ENCODE measurements around the gene NOD2.

NOD2 gene

DNA sequence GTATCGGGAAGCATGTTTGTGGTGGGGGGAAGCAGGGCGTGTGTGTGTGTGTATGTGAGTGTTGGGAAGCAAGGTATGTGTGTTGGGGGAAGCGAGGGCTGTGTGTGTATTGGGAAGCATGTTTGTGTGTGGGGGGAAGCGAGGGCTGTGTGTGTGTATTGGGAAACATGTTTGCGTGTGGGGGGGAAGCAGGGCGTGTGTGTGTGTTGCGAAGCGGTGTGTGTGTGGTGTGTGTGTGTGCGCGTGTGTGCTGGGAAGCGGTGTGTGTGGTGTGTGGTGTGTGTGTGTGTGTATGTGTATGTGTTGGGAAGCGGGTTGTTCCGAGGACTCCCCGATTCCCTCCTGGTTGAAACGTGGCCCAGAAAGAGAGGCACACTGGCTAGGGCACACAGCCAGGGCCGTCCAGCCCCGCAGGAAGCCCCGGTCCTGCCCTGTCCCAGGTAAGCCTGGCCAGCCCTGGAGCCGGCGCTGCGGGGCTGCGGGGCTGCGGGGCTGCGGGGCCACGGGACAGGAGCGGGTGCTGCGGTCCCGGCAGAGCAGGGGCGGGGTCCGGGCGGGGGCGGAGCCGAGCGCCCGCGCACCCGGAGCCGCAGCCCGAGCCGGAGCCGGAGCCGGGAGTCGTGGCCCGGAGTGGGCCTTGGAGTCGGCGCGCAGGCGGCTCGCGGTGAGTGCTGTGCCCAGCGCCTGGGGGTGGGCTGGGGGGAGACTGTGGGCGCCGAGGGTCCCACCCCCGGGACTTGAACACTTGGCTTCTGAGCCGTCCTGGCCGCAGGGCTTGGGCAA is at the start of gene NOD2:
TSS of gene NOD2 (plus strand) at position 608 of the 783 bp plus-strand sequence. CDS start 5,890 bp downstream, outside the sequence.
- peak; percentile 44 for DNase-seq

DNA sequence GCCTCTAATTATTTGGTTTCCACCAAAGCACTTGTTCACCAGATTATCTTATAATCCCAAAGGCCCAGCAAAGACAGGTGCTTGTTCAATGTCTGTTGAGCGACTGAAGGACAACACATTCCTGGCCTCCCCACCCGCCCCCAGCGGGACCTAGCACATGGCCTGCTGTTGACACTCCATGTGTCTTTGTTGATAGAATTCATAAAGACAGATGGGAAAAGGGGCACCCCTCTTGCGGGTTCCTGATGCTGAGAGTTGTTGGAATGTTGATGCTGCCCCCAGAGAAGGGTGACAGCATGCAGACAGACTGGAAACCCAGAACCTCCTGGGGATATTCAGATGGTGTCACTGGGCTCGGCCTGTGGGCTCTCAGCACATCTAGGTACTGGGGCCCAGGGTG is 49.2 kb upstream of the NOD2 start:
- DNase-seq, result no peak

DNA sequence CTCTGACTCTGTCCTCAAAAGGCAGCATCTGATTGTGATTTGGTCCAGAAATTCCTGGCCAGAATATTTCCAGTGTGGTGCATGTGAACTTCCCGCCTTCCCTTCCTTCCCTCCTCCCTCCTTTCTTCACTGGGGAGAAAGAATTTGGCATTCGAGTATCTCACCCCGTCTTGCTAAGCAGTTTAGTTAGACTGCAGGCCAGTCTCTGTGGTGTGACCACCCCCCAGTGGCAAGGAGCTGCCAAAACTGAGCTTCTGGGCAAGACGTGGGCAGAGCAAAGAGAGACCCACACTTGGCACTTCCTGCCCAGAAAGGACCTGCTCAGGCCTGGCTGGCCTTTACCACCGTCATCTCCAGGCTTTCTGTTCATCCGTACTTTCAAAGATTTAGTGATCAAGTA is 48.7 kb upstream of the NOD2 start:
- DNase-seq, result peak; percentile 24

DNA sequence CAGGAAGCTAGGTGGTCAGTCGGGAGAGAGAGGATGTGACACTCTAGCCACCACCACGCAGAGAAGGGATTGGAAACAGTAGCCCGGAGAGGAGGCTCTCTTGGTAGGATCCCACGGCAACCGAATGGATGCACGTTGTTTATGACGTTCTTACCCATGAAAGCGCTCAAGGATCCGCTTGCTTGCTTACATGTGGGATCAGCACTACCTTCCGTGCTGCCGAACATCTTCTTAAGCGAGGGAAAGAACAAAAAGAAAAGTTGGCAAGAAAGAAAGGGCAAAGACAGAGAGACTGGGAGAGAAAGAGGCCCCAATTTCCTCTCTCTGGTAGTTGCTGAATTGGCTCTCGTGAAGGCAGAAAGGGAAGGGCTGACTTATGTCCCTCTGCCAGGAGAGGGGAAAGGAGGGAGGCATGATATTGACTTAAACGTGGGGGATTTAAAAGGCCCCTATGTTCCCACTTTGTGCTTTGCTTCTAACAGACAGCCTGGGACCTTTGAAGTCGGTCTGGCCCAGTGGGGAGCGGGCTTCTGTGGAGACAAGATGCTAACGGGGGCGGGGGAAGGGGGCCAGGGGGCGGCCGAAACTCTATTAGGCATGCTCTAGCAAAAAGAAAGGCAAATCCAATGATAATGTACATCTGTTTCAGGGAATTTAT is 47.7 kb upstream of the NOD2 start:
- no peak for DNase-seq

DNA sequence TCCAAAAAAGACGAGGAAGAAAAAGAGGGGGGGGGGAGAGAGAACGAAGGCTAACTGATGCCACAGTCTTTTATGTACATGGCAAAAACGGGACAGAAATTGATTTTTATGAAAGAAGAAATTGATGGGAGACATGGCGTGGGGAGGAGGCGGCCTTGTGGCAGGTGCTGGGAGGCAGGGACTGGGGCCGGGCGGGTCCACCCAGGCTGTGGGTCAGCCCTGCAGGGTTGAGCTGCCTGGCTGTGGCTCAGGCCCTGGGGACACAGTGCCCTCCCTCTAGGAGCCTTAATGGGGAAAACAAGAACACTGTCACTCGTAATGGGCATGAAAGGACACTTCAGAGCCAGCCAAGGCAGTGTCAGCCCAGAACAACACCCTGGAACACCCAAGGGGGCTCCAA is 47.1 kb upstream of the NOD2 start:
- DNase-seq, result no peak

DNA sequence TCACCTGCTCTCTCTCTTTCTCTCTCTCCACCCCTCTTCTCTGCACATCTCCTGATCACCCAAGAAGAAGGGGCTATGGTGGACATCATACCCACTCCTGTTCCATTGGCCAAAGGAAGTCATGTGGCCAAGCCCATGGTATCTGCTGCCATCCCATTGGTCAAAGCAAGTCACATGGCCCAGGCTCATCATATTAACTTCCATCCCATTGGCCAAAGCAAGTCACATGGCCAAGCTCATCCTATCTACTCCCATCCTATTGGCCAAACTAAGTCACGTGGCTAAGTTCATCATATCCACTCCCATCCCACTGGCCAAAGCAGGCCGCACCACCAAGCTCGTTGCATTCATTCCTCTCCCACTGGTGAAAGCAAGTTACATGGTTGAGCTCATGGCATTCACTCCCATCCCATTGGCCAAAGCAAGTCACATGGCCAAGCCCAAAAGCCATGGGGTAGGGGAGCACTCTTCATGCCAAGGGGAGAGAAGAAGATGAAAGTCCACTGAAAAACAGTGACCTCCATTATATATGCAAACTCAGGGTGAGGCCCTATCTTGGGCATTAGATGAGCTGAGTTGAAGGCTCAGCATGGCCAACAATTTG is 41.5 kb upstream of the NOD2 start:
- no peak for DNase-seq

DNA sequence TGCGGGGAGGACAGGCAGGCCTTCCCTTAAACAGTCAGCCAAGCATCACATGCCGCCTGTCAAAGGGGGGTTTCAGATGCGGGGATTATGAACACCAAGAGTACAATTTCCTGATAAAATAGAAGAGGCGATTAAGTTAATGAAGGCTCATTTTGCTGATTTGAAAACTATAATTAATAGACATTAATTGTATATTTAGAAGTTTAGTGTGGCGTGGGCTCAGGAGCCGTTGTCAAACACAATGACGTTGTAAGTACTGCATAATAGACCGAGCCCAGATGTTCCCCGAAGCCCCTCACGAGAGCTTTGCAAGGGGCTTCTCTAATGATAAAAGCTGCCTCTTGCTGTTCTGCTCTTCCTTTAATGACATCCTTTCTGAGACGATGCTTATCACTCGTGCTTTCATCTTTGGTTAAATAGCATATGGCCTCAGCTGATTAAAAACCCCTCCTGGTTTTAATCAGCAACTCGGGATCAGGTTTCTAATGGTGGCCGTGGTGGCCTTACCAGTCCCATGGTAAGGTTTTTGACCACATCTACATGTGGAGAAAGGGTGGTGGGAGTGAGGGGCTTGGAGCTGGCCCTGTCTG is 40.5 kb upstream of the NOD2 start:
- no peak for DNase-seq

DNA sequence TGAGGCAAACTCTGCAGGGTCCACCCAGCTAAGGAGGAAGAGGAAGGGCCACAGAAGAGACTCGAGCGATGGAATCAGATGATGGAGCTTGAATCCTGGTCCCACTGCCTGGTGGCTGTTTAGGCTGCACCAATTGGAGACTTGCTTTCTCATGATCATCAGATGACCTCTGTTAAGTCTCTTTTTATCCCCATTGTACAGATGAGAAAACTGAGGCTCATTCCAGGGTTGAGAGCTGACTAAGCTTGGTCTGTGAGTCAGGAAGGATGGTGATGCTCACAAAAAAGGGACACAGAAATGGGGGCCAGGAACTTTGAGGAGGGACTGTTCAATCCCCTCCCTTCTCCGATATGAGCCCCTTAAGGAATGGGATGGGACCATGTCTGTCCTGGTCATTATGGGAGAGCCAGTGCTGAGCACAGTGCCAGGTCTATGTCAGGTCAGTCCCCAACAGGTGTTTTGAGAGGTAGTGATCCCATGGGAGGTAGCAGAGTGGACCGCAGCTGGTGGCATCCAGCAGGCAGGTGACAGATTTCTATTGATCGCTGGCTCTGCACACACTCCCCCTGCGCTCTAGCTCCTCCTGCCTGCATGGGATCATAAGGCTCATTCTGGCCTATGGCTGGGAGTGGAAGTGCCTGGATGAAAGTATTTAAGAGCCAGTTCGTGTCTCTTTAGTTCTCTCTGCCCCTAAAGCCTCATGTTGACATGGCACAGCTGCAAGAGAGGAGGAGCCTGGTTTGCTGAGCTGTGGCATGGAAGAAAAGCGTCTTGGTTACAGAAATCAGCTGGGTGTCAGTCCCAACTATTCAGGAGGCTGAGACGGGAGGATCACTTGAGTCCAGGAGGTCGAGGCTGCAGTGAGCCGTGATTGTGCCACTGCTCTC is 39.5 kb upstream of the NOD2 start:
- no peak for DNase-seq

DNA sequence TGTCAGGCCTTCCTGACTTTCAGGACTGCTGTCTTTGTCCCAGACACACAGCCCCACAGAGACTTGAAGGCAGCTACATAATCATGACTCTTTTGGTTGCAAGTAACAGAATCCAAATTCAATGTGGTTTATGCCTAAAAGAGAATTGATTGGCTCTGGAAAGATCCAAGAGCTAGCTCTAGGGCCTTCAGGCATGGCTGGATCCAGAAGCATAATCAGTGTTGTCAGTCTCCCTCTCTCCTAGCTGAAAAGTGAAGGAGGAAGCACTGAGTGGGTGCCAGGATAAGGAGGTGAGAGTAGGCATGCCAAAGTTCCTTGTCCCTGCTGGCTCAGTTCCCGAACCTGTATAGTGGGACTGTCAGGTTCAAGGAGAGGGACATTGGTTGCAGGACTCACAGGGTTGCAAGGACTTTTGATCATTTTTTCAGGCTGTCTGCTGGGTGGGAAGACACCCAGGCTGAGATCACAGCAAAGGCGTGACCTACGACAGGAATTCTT is 37.8 kb upstream of the NOD2 start:
- no peak for DNase-seq

DNA sequence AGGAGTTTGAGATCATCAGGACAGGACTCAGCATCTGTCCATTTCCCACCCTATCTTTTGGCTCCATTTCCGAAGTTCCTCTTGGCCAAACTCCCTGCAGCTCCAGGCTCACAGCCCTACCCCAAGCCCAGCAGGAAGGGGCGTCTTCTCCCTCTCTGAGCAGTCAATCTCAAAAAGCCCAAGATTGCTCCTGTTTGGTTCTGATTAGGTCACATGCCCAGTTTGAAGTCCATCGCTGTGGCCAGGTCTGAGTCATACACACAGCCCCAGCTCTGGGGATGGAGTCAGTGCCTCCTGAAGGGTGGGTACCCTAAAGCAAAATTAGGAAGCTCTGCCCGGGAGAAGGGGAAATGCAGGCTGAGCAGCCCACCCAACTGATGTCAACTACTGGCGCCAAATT is 36.2 kb upstream of the NOD2 start:
- no peak for DNase-seq

DNA sequence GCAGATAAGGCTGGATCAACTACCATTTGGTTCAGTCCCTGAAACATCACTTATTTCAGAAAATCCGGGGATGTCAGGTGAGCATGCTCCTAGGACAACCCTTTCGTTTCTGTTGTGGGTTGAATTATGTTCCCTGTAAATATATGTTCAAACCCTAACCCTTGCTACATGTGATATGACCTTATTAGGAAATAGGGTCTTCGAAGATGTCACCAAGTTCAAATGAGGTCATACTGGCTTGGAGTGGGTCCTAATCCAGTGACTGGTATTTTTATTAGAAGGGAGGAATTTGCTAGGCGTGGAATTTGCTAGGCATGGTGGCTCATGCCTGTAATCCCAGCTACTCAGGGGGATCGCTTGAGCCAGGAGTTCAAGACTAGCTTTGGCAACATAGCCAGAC is 33.6 kb upstream of the NOD2 start:
- no peak for DNase-seq

DNA sequence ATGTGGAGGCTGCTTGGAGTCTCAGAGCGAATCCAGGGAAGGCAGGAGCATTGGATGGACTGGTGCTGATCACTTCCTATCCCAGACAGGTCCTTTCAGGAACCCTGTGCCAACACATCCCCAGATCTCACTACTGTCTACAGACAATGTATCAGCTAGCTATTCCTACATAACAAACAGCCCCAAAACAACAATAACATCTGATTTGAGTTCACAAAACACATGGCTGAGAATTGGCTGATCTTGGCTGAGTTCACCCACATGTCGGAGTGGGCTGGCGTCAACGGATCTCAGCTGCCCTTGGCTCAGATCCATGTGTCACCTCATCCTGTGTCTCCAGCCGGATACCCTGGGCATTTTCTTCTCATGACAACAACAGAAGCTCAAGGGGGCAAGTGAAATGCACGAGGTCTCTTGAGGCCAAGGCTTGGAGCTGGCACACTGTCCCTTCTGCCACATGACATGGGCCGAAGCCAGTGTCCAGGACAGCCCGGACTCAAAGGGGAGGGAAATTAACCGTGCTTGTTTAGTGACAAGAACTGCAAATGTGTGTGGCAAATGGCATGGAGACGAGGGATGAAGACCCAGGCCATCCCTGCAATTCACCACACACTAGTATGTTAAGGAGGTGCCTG is 31.0 kb upstream of the NOD2 start:
- DNase-seq, result no peak

DNA sequence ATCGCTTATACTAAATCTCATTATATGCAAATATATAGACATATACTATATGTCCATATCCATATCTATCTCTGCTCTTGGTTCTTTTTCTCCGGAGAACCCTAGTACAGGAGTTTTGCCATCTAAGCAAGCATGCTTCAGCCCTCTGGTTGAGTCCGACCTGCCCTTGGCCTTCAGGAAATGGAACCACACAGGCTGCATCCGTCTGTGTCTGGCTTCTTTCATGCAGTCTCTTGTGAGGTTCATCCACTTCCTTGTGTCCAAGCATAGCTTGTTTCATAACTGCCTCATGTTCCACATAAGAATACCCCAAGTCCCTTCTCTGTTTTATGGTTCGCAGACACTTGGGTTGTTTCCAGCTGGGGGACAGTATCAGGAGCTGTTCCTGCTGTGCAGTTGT is 29.1 kb upstream of the NOD2 start:
- DNase-seq, result no peak

DNA sequence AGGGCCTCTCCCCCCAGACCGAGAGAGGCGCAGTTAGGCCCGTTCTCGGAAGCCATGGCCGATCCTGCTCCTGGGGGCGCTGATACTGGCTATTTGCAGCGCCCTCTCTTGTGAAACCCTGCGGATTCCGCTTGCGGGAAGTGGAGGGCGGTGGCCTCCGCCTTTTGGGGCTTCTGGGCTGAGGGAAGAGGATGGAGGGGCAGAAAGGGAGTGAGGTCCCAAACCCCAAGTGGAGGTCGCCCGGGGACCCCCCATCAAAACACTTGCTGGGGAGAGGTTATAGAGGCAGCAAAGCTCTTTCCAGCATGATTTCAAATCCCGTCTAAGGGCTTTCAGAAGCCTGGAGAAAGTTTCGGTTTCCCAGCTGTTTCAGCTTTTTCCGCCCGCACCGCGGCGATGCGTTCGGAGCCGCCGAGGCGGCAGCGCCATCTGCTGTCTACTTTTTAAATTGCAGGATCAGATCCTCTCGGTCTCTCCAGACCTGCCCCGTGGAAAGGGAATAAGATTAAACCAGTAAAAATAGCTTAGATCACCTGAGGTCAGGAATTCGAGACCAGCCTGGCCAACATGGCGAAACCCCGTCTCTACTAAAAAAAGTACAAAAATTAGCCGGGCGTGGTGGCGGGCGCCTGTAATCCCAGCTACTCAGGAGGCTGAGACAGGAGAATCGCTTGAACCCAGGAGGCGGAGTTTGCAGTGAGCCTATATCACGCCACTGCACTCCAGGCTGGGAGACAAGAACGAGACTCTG is 28.1 kb upstream of the NOD2 start:
- DNase-seq, result peak; percentile 82

DNA sequence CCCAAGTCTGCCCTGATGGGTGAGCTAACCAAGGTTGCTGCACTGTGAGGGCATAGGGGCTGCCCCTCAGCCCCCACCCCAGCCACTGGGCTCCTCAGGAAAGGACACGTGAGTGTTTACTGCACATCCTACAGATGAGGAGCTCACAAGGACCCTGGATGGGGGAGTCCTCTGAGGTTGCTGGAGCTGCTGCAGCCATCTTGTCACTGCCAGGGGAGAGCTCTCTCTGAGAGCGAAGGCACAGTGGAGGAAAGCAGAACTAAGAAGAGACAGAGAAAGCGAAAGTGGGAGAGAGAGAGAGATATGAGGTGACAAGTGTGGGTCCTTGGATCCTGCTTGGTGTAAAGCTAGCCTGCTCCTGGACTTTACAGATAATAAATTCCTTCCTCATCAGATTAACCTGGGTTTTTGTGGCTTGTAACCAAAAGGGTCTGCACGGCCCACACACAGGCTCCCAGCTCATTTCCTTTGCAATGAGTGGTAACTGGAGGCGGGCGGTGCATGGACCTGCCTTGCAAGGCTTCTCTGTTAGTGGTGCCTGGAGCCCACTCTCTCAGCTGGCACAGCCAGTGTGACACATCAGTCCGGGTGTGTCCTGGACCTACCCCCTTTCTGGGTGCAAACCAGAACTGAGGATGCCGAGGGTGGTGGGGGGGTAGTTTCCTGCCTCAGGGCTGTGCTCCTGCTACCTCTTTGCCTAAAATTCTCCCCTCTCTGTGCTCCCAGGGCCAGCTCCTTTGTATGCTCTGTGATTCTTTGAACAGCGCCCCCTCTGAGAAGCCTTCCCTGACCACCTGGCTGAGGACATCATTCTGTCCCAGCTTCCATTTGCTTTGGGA is 26.5 kb upstream of the NOD2 start:
- peak; percentile 59 for DNase-seq

DNA sequence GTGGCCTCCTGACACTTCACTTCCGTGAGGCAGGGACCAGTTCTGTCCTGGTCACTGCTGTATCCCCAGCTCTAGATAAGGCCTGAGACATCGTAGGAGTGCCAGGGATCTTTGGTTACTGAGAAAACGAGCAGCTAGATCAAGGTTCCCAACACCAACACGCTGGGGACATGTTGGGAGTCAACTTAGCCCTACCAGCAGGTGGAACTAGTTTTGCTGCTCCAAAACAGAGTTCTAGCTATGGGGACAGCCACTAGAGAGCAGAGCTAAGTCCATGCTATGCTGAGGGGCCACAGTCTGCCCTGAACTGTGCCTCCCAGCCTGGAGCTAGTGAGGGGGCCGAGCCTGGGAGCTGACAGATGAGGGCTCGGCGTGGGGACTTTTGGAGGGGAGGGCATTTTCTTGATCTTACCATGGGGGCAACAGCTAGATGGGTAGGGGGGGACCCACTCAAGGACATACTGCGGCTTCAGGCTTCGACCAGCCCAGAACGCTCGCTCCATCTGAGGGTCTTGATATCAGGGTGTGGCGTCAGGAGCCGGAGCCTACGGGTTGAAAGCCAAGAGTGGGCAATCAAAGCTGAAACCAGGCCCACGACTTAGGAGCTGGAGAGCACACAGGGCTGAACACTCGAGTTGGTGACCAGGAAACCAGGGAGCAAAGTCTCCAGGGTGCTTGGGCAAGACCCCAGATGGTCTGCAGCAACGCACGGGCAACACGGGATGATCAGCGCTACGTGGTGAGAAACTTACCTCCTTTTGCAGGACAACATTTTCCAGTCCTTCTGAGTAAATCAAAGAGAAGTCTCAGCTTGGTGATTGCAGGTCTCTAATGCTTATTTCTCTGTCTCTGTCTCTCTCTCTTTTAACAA is 25.7 kb upstream of the NOD2 start:
- DNase-seq, result no peak

DNA sequence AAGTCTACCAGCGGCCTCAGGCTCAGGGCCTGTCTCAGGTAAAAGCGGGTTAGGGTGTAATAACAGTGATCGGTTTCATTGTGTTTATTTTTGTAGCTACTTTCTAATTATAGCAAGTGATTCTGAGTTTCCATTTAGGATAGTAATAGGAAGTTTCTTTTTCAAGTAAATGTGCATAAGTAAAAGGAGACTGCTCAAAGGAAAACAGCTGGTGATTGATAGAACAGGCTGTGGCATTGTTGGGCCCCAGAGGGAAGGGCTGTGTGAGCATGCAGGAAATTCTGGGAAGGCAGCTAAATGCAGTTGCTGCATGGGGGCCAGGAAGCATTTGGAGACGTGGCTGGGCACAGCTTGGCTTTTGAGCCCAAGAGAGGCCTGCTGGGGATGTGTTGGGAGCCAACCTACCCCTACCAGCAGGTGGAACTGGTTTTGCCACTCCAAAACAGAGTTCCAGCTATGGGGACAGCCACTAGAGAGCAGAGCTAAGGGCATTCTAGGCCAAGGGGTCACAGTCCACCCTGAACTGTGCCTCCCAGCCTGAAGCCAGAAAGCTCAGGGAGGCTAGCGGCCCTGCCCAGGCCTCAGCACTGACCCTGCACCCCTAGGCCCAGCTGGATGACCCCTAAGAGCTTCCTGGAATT is 24.9 kb upstream of the NOD2 start:
- no peak for DNase-seq

DNA sequence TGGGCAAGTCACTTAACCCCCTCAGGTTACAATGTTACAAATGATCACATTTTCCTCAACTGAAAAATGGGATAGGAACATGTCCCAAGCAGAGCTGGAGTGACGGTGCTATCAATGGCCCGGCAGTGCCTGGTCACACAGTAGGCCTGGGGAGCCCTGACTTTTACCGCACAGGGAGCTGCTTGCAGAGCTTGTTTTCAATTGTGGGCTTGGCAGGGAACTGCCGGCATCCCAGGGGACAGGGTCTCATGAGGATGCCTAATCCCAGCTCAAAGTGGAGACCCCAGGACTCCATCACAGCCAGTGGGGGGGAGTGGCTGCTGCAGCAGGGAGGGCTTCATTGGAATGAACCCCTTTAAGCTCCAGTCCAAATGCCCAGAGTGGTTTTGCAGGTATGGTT is 23.7 kb upstream of the NOD2 start:
- no peak for DNase-seq

DNA sequence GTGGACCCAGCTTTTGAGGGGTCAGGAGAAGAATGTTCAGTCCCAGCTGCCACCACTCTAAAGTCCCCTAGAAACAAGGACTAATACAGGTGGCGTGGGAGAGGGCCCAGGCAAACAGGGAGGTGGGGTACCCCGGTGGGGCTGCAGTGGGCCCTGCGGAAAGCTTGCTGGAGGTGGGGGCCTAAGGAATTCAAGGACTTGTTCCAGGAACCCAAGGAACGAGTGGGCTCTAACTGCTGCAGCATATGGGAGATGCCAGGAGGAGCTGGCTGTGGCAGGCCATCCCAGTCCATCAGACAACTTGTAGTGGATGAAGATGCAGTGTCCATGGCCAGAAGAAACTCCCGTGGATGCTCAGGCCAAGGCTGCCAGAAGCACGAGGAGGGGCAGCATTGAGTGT is 22.9 kb upstream of the NOD2 start:
- DNase-seq, result no peak

Measured in activated naive CD4-positive, alpha-beta T cell treated with Interleukin-2 at 50 U/mL for 16 hours (primary cell).